ENCODE measurements around the gene DSCAML1. TPM values are rescaled to one million over a fixed set of nuclear protein-coding genes. Genes with fewer than 3 reads are reported as not detected.

Gene DSCAML1
- total and polyA plus RNA-seq, 10 of the 15 experiments (the other 5 are each of a cell fraction or from before 2014, with no cell fraction given) = 0.03 to 0.18 (median 0.06) TPM; not detected in 1

- Histone ChIP-seq H3K36me3 (ENCODE audit: control insufficient read depth in 2 of 2, insufficient read depth in 2 of 2, low read length in 1 of 2) (no peaks in the 10 kb centered on the region), H3K4me2 (ENCODE audit: control insufficient read depth, insufficient read depth) (no peak overlapping the region), H3K9me3 (replicated peaks; ENCODE audit: control insufficient read depth, insufficient read depth, low read length) (no peaks in the 10 kb centered on the region), H3K4me3 (no peak overlapping the region), H3K9ac (ENCODE audit: control insufficient read depth, insufficient read depth, low read length) (no peak overlapping the region), H2AFZ (ENCODE audit: control insufficient read depth, low read depth, low read length) (0 out of 2 replicates have a peak overlapping the region, but pooled peaks have one; percentile 8), H3K4me1 (ENCODE audit: control insufficient read depth, insufficient read depth, low read length) (peaks cover 11% of the 10 kb centered on the region), H3K27ac (ENCODE audit: control insufficient read depth, insufficient read depth) (no peak overlapping the region), H4K20me1 (ENCODE audit: control insufficient read depth, insufficient read depth) (no peaks in the 10 kb centered on the region), H3K27me3 (replicated peaks in 1 of 2; ENCODE audit: control insufficient read depth in 2 of 2, insufficient read depth in 2 of 2, low read length in 1 of 2) (no peaks in the 10 kb centered on the region), H3K79me2 (ENCODE audit: control insufficient read depth, insufficient read depth, low read length) (no peaks in the 10 kb centered on the region)
- no TSS peak for BruUV-seq (replicated peaks)
- CTCF ChIA-PET = interaction anchor here (0.7 to 16.0 kb wide), 6 partner anchors 12 to 118 kb away, joined by 3 to 503 read pairs (median 13); no protein-coding TSS in a partner anchor
- in situ Hi-C loops (cut with MboI) = no loop called here
- no peak for FAIRE-seq
- ATAC-seq = peak; percentile 26
- TF ChIP-seq, protein P1, sequence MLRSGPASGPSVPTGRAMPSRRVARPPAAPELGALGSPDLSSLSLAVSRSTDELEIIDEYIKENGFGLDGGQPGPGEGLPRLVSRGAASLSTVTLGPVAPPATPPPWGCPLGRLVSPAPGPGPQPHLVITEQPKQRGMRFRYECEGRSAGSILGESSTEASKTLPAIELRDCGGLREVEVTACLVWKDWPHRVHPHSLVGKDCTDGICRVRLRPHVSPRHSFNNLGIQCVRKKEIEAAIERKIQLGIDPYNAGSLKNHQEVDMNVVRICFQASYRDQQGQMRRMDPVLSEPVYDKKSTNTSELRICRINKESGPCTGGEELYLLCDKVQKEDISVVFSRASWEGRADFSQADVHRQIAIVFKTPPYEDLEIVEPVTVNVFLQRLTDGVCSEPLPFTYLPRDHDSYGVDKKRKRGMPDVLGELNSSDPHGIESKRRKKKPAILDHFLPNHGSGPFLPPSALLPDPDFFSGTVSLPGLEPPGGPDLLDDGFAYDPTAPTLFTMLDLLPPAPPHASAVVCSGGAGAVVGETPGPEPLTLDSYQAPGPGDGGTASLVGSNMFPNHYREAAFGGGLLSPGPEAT (IDR thresholded peaks at IDR 0.05; ENCODE audit: low read depth) = 0 out of 2 replicates have a peak, but pooled peaks have one; percentile 6
- TF ChIP-seq TCF7 (IDR thresholded peaks at IDR 0.05; ENCODE audit: borderline replicate concordance) = no peak
- POLR2A ChIA-PET = interaction anchor here (1.3 kb wide), 1 partner anchor 118 kb away, joined by 5 read pairs; no protein-coding TSS in a partner anchor
- no peak for DNase-seq (ENCODE audit: low read depth, low spot score)
- WGBS (ENCODE audit: insufficient coverage, insufficient replicate concordance, low lambda C conversion rate, missing lambda C conversion rate) = 24% methylated on average over 7 of the region's 7 CpGs
- SMC1A ChIA-PET (ENCODE audit: uncharacterized antibody, unreplicated experiment) = interaction anchor here (0.6 to 9.6 kb wide), 4 partner anchors 11 to 224 kb away, joined by 3 to 98 read pairs (median 4); no protein-coding TSS in a partner anchor
- RAD21 ChIA-PET (ENCODE audit: unreplicated experiment) = interaction anchor here (0.8 to 22.6 kb wide), 4 partner anchors 12 to 219 kb away, joined by 3 to 393 read pairs (median 26); no protein-coding TSS in a partner anchor
- intact Hi-C loops (cut with micrococcal nuclease; ENCODE audit: unreplicated experiment) = no loop called here
These were observed 32.3 kb upstream of the DSCAML1 start for GRCh38 chr11:117829369-117829725.

Measured in GM12878 (cell line).